GM18858 (cell line): ENCODE results near the gene DIRAS1.

Experiments used
- ATAC-seq: cut with Tn5 transposase; IDR thresholded peaks from one replicate; pipeline ENCODE4 v1.9.1; 2021; ENCODE audit not compliant: unreplicated experiment

The DIRAS1 gene

GRCh38 chr19:2720777-2721569, at the start of gene DIRAS1:
Gene DIRAS1 (minus strand): TSS chr19:2721372. CDS start chr19:2717806, 3,566 bp downstream.
- no peak for ATAC-seq

- ATAC-seq, result no peak
Measured at GRCh38 chr19:2770055-2771013, 49.2 kb upstream of the DIRAS1 start.

DNA sequence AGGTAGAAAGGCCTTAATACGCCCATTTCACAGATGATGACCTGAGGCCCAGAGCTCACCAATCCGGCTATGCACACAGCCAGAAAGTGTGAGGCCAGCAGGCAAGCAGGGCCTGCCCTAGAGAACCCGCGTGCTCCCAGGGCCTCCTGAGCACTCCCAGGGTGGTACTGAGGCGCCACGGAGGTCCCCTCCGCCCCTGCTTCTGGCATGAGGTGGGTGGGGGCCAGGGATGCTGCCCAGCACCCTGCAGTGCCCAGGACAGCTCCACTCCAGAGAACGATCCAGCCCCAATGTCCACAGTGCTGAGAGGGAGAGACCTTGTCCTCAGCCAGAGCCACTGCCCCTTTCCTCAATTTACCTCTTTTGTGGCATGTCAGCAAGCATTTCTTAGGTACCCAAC, 48.0 kb upstream of the DIRAS1 start:
- ATAC-seq, result no peak

- no peak for ATAC-seq
Measured at GRCh38 chr19:2768365-2769132, 47.4 kb upstream of the DIRAS1 start.

- ATAC-seq, result no peak
Measured at GRCh38 chr19:2767688-2768087, 46.5 kb upstream of the DIRAS1 start.

GRCh38 chr19:2766594-2767372, 45.6 kb upstream of the DIRAS1 start:
- no peak for ATAC-seq

- ATAC-seq, result no peak
Measured at GRCh38 chr19:2765376-2765775, 44.2 kb upstream of the DIRAS1 start.

DNA sequence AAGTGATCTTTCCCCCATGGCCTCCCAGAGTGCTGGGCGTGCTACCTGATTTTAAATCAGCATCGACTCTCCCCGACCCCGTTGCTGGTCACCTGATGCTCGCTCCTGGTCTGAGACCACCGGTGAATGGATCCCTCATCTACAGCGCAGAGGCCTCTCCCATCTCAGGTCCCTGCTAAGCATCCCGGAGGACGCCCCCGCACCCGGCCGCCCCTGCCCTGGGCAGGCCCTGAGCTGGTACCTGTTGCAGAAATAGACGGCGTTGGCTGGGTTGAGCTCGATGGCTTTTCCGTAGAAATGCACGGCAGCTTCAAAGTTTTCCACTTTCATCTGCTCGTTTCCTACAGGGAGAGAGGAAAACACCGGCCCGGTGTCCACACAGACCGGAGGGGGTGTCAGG, 43.8 kb upstream of the DIRAS1 start:
- no peak for ATAC-seq

GRCh38 chr19:2763687-2764086, 42.5 kb upstream of the DIRAS1 start:
- no peak for ATAC-seq

DNA sequence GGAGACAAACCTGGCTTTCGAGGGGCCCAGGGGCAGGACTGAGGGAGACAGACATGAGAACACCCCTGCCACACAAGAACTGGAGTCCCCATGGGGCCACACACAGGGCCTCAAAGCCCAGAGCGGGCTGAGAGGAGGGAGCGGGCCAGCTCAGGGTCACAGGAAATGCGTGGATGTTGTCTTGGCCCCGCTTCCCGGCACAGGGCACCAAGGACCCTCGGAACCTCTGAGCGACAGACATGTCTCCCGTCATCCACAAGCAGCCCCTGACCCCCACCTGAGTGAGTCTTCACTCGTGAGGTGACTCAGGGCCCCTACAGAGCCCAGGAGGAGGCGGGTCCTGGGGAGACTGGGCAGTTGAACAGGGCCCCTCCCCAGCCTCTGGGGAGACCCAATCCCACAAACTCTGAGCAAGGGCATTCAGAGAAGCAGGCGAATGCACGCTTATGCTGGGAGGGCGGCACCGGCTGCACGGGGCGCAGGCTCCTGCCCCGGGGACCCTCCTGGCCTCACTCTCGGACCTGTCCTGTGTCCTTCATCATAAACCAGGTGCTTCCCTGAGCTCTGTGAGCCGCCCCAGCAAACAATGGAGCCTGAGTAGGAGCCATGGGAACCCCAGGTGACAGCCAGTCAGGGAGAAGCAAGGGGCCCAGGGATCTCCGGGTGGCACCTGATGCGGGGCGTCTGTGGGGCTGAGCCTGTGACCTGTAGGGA, 41.8 kb upstream of the DIRAS1 start:
- no peak for ATAC-seq

- ATAC-seq, result no peak
Measured at GRCh38 chr19:2761876-2762782, 41.0 kb upstream of the DIRAS1 start.

- no peak for ATAC-seq
Measured at GRCh38 chr19:2761309-2761677, 40.1 kb upstream of the DIRAS1 start.

DNA sequence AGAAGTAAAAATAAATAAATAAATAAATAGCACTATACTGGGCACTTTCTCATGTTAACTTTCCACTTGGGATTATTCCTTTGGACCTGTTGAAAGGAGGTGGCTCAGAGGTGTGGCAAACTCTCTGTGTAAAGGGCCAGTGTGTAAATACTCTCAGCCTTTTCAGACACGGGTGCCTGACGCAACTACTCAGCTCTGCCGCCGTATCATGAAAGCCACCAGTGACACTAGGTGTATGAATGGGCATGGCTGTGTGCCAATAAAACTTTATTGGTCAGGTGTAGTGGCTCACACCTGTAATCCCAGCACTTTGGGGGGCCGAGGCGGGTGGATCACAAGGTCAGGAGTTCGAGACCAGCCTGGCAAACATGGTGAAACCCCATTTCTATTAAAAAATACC, 38.8 kb upstream of the DIRAS1 start:
- ATAC-seq, result no peak

DNA sequence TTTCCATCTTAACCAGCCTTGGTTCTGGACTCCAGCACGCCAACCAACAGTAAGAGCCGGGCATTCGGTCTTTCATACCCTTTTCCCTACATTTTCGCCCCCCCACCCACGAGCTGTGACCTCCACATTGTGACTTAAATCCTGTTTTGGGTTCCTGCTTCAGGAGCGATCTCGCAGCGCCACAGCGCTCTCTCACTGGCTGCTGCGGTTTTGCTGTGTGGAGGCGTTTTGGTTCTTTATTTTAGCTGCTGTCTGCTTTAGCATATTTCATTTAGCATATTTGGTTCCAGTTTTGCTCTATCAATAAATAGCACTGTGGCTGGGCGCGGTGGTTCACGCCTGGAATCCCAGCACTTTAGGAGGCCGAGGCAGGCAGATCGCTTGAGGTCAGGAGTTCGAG, 38.2 kb upstream of the DIRAS1 start:
- ATAC-seq, result no peak

GRCh38 chr19:2758601-2759313, 37.6 kb upstream of the DIRAS1 start:
- ATAC-seq, result no peak

DNA sequence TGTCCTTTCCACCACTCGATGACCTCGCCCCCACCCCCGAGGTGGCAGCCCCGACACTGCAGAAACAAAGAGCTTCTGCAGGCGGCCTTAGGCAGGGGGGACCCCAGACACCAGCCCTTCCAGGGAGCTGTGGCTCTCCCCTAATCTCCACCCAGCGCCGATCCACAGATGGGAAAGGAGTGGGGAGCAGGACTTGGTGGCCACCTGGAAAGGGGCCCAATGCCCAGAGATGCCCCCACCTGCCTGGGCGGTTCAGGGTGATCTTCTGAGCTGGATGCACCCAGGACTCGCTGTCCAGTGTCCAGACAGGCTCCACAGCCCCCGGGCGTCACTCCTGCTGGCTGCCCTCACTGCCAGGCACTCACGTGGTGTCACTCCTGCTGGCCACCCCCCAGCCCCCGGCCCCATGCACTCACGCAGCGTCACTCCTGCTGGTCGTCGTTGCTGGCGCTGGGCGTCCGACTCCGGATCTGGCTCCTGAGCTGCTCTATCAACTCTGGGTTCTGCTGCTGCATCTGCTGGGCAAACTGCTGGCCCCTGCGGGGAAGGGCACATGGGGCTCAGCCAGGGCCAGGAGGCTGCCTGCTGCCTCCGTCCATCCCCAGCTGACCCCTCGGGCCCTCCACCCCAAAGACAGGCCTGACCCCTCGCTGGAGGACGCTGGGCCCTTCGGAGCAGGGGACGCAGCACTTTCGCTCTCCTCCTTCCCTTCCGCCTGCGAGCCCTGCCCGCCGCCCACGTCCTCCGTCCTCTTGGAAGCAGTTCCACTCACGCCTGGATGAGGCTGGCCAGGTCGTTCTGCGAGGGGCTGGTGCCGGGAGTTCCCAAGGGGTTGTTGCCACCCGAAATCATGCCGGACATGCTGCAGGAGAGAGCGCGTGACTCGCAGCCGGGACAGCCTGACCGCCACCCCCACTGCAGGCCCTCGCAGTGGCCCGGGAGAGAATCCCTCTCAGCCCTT, 36.0 kb upstream of the DIRAS1 start:
- no peak for ATAC-seq

DNA sequence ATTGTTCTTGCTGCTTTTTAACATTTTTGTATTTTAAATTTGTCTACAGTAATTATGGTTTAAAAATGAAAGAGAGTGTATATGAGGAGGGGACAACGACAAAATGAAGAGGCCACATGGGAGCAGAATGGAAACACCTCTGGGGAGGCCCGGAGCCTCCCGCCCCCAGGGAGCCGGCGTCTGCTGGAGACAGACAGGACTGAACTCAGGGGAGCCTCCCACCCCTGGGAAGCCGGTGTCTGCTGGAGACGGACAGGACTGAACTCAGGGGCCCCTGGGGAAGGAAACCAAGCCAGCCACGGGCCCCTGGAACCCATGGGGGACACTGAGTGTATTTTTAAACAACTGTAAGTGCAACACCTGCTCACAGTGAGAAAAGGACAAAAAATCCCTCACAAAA, 35.3 kb upstream of the DIRAS1 start:
- no peak for ATAC-seq
